NCI-H226 (cell line): ENCODE measurements around the gene RNF223.
"Not testable (repeated sequence)": the region's sequence is repeated elsewhere in the genome, so short reads cannot be mapped to it uniquely, and the experiment has no call there.

ENCODE experiments used
- DNase-seq: peaks from one replicate; pipeline ENCODE4 v3.0.0-alpha.2; 2015

Gene RNF223

DNA sequence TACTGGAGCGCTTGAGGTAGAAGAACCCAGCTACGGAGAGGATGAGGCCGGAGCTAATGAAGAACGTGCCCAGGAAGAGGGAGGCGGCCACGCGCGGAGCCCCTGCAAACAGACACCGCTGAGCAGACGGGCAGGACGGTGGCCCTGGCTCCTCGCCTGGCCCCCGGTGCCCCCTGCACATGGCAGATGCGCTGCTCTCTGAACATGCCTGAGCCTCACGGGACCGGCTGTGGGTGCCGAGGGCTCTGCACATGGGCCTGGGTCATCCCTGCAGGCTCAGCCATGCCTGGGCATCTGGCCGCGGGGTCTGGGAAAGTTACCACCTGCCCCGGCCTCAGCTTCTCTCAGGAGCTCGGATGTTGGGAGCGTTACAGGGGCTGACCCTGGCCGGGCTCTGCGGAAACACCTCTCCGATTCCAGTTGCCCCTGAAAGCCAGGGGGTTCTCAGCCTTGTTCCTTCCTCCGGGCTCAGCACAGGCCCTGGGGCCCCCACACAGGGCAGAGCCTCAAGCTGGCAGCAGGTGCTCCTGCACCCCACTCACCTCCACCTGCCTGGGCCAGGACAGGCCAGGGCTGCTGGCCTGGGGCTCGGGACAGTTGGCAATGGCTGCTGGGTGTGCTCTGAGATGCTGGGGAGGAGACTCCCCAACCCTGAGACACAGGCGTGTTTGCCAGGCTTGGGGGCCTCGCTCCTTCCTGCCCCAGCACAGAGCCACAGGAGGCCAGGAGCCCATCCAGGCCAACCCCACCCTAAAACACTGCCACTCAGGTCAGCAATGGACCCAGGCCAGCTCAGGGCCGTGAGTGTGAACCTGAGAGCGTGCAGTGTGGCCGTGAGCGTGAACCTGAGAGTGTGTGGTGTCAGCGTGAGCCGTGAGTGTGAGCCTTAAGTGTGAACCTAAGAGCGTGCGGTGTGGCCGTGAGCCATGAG, 12.1 kb upstream of the RNF223 start:
- no peak for DNase-seq

- no peak for DNase-seq
Observed at GRCh38 chr1:1085171-1085841, 11.2 kb upstream of the RNF223 start.

- no peak for DNase-seq
Observed at GRCh38 chr1:1084372-1085170, 10.5 kb upstream of the RNF223 start.

DNA sequence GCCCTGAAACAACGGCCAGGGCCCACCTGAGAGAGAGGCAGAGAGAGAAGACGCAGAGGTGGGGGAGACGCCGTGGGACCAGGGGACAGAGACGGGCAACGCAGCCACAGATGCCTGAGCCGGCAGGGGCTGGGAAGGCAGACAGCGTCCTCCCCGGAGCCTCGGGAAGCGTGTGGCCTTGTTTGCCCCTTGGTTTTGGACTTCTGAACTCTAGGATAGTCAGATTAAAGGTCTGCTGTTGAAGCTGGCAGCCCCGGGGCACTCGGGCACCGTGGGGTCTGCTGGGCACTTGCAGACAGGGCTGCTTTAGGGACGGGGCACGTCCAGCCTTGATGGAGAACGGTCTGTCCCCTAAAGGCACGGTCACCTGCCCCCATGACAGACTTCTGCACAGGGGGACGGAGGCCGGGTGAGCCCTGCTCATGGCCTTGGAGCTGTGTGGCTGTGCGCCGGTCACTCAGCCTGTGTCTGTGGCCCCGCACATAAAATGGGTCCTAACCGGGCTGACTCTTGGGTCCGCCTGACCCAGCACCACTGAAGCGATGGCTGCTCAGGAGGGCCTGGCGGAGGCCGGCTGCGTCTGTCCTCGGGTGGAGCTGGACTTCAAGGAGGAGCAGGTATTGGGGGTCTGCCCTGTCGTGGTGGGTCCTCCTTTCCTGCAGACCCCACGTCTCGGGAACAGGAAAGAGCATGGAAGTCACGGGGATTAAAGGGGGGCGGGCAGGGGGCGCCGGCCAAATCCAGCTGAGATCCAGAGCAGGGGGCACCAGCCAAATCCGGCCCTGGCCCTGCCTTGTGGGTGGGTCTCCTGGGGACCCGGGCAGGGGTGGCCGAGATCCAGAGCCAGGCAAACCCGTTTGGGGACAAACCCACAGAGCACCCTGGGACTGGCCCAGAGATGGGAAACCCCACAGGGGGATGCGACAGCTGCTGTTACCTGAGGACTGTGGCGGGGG, 9.6 kb upstream of the RNF223 start:
- DNase-seq: no peak

DNA sequence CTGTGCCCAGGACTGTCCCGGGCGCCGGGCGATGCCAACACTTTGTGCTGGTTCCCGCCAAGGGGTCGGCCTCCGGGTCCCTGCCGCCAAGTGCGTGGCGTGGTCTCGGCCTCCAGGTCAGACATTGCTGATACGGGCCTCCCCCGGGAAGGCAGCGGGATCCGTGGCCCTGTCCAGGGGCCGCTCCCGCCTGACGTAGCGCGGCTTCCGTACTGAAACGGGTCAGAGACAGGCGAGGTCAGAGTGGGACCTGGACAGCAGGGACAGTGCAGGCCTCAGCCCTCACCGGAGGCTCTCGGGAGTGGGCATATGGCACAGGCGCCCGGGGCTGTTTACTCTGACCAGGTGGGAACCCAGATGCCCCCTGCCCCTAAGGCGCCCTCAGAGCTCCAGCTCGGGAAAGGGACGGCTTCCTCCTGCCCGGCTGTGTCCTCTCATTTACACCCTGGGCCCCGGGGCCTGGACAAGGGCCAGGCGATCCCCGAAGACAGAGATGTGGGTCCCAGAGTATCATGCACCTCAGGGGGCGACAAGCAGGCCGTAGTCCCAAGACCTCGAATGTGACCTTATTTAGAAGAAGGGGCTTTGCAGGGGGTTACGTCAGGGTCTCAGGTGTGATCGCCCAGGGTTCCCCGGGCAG, 8.8 kb upstream of the RNF223 start:
- no peak for DNase-seq

DNA sequence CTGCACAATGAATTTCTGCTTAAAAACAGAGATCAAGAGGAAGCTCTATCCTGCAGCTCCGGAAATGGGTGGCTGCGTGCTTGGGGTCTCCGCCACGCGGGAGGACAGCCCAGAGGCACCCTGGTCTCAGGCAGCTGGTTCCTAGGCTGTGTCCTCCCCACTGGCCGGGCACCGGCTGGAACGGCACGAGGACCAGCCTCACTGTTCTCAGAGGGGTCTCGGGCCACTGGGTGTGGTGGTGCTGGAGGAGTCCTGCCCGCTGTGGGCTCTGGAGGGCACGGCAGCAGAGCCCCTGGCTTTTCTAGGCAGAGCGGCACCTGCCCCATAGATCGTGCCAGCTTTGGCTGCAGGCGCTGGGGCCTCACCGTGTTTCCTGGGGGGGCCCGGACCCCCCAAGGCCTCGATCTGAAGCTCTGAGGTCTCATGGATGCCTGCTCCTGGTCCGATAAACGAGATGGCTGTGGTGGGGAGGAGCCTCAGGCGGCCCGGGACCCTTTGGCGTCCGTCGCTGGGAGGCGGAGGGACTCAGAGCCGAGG, 8.2 kb upstream of the RNF223 start:
- no peak for DNase-seq

DNA sequence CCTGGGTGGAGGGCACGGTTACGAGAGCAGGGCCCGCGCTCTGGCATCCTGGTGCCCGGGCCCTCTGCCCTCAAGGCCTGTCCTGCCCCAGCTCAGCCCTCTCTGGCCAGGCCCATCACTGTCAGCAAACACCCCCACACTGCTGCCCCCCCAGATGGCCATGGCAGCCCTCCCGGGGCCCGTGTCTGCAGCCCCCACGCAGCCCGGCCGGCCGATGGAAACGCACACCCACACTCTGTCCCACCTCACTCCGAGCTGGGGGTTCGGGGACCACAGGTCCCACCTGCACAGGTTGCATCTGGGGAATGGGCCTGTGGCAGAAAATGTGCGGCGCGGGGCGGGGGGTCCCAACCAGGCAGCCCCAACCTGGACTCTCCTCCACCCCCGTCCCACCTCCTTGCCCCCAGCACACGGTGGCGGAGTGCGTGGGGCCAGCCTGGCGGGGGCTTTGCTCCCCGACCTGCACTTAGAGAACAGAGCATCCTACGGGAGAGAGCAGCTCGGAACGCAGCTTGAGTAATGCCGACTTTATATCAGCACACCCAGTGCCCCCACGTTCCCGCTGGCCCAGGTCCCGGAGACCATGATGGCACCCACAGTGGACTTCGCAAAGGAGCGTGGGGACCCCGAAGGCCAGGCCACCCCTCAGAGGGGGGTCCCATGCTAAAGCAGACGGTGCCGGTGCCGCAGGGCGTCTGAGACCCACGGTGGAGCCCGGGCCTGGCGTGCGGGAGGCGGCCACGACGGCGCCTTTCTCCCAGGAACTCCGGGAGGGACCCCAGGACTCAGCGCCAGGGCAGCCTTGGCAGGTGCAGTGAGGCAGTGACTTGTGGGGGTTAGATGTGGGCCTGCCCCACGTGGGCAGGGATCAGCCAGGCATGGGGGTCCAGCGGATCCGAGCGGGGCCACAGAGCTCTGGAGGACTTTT, 7.5 kb upstream of the RNF223 start:
- no peak for DNase-seq

- no peak for DNase-seq
Observed at GRCh38 chr1:1080951-1081310, 6.8 kb upstream of the RNF223 start.

DNA sequence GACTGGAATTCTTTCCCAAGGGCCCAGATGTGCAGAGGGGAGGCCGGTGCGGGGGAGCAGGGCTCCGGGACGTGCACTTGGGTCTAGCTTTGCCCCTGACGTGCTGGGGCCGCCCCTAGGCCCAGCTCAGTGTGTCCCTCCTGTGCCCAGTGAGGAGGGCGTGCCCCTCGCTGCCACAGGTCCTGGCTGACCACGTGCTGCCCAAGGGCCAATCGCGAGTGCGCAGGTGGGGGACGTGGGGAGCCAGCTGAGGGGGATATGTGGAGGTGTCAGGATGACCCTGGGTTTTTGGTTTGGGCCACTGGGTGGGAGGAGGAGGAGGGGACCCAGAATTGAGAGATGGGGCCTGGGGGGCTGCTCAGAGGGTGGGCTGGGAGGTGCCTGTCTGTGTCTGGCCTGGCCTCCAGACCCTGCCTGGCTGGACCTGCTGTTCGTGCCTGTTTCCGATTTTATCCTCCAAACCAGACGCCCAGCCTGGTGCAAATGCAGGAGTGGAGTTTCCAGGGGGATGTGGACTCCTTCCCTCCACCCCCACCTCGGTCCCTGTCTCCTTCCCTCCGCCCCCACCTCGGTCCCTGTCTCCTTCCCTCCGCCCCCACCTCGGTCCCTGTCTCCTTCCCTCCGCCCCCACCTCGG, 6.1 kb upstream of the RNF223 start:
- DNase-seq: peak; percentile 88

GRCh38 chr1:1079408-1080121, 5.5 kb upstream of the RNF223 start:
- peak; percentile 99 for DNase-seq

GRCh38 chr1:1077396-1077795, 3.3 kb upstream of the RNF223 start:
- not testable (repeated sequence) for DNase-seq

DNA sequence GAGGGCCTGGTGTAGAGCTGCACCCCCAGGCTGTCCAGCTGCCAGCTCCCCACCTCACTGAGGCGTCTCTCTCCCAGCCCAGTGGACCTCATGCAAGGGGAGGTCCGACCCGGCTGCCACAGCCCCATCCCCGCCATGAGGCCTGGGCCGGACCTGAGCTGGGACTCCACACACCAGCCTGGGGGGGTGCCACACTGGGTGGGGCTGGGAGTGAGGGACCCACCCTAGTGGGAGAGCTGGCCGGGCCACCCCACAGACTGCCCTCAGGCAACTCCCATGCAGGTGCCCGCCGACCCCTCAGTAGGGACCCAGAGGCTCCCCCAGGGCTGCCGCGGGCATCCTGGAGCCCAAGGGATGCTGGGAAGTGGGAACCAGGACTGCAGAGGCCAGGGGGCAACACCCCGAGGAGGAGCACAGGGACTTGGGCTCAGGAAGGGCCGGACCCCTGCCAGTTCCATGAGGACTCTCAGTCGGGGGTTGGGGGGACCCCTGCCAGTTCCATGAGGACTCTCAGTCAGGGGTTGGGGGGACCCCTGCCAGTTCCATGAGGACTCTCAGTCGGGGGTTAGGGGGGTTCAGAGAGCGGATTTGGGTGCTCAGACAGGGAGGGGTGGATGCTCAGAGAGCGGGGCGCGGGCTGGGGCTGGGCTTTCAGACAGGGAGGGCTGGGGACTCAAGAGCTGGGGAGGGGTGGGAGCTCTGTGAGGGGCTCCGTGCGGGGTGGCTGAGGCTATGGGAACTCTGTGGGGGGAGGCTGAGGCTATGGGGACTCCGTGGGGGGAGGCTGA, 1.2 kb upstream of the RNF223 start:
- no peak for DNase-seq

DNA sequence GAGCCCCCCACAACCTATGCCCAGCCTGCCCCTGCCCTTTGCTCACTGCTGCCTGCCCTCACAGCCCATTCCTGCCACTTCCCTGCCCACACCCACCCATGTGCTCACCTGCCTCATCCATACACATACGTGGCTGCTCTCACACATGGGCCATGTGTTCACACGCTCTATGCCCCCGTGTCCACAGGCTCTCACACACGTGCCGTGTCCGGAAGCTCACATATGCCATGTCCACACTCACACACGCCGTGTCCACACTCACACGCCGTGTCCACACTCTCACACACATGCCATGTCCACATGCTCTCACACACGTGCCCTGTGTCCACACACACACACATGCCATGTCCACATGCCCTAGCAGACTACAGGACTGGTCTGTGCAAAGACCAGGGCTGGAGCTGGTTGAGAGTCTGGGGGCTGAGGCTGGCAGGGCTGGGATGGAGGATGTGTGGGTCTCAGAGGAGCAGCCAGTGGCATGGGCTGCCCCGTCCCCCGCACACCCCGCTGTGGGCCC, 583 bp upstream of the RNF223 start:
- no peak for DNase-seq

- DNase-seq: no peak
Observed at GRCh38 chr1:1072849-1073742, 1.0 kb downstream of the RNF223 start.

- DNase-seq: no peak
Observed at GRCh38 chr1:1072299-1072848, 1.7 kb downstream of the RNF223 start.

DNA sequence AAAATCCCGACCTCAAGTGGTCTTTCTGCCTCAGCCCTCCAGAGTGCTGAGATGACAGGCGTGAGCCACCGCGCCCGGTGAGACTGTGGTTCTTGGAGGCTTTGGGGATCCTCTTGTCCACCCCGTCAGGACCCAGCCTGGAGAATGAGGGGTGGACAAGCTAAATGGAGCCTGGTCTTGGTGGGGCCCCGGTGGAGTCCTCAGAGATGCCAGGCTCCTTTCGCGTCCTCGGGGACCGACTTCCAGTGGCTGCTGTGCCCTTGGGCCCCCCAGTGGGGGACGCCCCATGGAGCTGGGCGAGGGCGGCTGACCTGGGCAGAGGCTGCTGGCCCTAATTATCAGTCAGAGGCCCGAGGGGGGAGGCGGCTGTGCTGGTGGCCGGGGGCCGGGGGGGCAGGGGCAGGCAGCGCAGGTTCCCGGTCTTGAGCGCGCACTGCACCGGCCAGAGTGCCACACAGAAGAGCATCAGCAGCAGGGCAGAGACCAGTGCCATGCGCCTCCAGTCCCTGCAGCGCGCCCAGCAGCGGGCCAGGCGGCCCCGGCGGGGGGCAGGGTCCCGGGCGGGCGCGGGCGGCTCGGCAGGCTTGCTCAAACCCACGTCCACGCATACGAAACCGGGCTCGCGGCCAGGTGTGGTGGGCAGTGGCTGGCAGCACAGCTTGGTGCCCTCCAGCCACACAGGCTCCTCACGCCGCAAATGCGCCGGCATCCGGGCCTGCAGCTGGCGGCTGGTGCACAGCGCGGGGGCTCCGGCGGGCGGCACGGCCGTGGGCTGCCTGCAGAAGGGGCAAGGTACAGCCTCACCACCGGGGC, 2.4 kb downstream of the RNF223 start:
- no peak for DNase-seq
